Bronchial epithelial cell (primary cell): ENCODE data around the gene SELE. TPM values are rescaled to one million over a fixed set of nuclear protein-coding genes. Genes with fewer than 3 reads are reported as not detected.
"Not testable (repeated sequence)": the region's sequence is repeated elsewhere in the genome, so short reads cannot be mapped to it uniquely, and the experiment has no call there.

ENCODE experiments used
- DNase-seq: peaks from one replicate; pipeline ENCODE4 v3.0.0-alpha.2; 2010; ENCODE audit warnings: low read depth
- FAIRE-seq: peaks from 2 replicates; lab custom pipeline; 2011; peaks lifted over from hg19 to GRCh38; lab: Jason Lieb, UNC
- H3K27me3 ChIP-seq: 2 replicates; pipeline ENCODE4 v1.5.1; 2011; ENCODE audit warnings: low read length; ENCODE audit not compliant: control insufficient read depth, insufficient read depth
- H3K36me3 ChIP-seq: 2 replicates; pipeline ENCODE4 v1.5.1; 2011; ENCODE audit warnings: low read length; ENCODE audit not compliant: control insufficient read depth, insufficient read depth
- H3K4me3 ChIP-seq: 2 replicates; pipeline ENCODE4 v1.5.1; 2011; ENCODE audit warnings: mild to moderate bottlenecking, low read depth, low read length, control low read depth
- total RNA-seq: library from RNA; depleted of rRNA; stranded (reverse); fragments of >200 nt; gene quantifications from 2 replicates; pipeline ENCODE4 v1.2.1, GENCODE V29; 2014
- TF ChIP-seq, protein P1 (sequence below): IDR thresholded peaks from 2 replicates; pipeline ENCODE4 v1.5.1; 2011; ENCODE audit warnings: mild to moderate bottlenecking, moderate library complexity, low read length, control low read depth, inconsistent platforms; ENCODE audit not compliant: insufficient read depth, severe bottlenecking

SELE gene
- total RNA-seq, 1 donor from 2014 or later, result not detected

DNA sequence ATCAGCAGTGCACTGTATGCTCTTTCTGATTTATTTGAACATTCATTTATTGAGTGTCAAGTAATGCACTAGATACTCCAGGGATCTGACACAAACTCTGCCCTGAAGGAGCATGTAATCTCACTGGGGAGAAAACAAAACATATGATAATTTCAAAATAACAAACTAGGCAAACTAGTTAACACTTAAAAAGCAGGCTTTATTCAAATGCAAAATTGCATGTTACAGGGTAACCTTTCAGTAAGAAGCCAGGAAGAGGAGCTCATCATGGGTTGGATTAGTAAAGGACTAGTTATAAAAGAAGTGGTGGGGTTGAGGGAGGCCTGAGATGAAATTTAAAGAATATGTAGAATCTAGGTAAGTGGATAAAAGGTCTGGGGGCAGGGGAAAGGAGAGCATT, 43.4 kb downstream of the SELE start:
- FAIRE-seq (no peak), DNase-seq (no peak)
- H3K4me3 ChIP-seq, result no peak overlapping the region
- no peaks in the 10 kb centered on the region for H3K36me3 ChIP-seq
- TF ChIP-seq, protein P1, sequence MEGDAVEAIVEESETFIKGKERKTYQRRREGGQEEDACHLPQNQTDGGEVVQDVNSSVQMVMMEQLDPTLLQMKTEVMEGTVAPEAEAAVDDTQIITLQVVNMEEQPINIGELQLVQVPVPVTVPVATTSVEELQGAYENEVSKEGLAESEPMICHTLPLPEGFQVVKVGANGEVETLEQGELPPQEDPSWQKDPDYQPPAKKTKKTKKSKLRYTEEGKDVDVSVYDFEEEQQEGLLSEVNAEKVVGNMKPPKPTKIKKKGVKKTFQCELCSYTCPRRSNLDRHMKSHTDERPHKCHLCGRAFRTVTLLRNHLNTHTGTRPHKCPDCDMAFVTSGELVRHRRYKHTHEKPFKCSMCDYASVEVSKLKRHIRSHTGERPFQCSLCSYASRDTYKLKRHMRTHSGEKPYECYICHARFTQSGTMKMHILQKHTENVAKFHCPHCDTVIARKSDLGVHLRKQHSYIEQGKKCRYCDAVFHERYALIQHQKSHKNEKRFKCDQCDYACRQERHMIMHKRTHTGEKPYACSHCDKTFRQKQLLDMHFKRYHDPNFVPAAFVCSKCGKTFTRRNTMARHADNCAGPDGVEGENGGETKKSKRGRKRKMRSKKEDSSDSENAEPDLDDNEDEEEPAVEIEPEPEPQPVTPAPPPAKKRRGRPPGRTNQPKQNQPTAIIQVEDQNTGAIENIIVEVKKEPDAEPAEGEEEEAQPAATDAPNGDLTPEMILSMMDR, result no peak
- no peaks in the 10 kb centered on the region for H3K27me3 ChIP-seq

DNA sequence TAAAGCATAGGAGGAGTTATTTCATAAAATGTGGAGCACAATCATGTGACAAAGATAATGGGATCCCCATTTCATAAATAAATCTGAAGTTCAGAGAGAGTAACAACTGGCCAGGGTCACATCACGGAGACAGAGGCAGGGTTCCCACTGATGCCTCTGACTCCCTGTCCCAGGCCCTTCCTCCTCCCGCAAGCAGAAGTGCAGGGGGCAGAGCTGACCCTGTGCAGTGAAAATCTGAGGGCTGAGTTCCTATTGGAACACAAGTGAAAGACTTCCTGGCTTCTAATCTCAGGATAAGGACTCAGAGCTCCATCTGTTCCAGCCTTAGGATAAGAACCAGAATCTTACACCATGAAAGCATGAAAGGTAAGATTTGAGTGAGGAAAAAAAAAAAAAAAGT, 44.5 kb downstream of the SELE start:
- no peak overlapping the region for H3K4me3 ChIP-seq
- DNase-seq (no peak), FAIRE-seq (no peak)
- TF ChIP-seq, protein P1, result no peak
- H3K36me3 ChIP-seq, result no peaks in the 10 kb centered on the region
- no peaks in the 10 kb centered on the region for H3K27me3 ChIP-seq

DNA sequence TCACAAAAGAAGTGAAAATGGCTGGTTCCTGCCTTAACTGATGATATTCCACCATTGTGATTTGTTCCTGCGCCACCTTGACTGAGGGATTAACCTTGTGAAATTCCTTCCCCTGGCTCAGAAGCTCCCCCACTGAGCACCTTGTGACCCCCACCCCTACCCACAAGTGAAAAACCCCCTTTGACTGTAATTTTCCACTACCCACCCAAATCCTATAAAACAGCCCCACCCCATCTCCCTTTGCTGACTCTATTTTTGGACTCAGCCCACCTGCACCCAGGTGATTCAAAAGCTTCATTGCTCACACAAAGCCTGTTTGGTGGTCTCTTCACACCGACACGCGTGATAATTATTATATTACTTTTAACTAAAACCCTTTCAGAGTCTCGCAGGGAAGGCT, 45.5 kb downstream of the SELE start:
- not testable (repeated sequence) for H3K36me3 ChIP-seq, H3K27me3 ChIP-seq, FAIRE-seq, H3K4me3 ChIP-seq, DNase-seq

DNA sequence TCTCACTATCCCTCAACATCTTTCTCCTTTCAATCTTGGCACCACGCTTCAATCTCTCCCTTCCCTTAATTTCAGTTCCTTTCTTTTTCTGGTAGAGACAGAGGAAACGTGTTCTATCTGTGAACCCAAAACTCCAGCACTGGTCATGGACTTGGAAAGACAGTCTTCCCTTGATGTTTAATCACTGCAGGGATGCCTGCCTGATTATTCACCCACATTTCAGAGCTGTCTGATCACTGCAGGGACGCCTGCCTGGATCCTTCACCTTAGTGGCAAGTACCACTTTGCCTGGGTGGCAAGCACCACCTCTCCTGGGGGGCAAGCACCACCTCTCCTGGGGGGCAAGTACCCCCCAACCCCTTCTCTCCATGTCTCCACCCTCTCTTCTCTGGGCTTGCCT, 50.2 kb downstream of the SELE start:
- Histone ChIP-seq H3K36me3 (no peaks in the 10 kb centered on the region), H3K4me3 (no peak overlapping the region), H3K27me3 (no peaks in the 10 kb centered on the region)
- peak; percentile 54 for DNase-seq
- TF ChIP-seq, protein P1, result no peak
- FAIRE-seq, result no peak

DNA sequence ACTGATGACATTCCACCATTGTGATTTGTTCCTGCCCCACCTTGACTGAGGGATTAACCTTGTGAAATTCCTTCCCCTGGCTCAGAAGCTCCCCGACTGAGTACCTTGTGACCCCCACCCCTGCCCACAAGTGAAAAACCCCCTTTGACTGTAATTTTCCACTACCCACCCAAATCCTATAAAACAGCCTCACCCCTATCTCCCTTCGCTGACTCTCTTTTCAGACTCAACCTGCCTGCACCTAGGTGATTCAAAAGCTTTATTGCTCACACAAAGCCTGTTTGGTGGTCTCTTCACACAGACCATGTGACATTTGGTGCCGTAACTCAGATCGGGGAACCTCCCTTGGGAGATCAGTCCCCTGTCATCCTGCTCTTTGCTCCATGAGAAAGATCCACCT, 50.7 kb downstream of the SELE start:
- DNase-seq, H3K27me3 ChIP-seq, H3K36me3 ChIP-seq, H3K4me3 ChIP-seq, FAIRE-seq: not testable (repeated sequence)

DNA sequence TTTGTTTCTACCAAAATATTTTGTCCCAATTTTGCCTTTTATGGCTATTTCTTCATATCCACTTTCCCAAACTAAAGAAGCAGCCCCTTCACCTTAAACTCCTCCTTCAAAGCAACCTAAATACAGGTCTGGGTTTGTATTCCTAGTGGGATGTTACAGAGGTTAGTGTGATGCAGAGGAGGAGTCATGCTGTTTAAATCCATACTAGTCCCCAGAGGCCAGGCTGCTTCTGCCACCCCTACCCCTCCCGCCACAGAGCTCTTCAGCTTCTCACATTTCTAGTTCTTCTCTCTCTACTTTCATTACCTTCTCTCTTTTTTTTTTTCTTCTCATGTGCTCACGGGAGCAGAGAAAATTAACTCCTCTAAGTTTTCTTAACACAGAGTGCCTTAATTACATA, 51.8 kb downstream of the SELE start:
- FAIRE-seq, result no peak
- H3K36me3 ChIP-seq, result no peaks in the 10 kb centered on the region
- TF ChIP-seq, protein P1, result no peak

DNA sequence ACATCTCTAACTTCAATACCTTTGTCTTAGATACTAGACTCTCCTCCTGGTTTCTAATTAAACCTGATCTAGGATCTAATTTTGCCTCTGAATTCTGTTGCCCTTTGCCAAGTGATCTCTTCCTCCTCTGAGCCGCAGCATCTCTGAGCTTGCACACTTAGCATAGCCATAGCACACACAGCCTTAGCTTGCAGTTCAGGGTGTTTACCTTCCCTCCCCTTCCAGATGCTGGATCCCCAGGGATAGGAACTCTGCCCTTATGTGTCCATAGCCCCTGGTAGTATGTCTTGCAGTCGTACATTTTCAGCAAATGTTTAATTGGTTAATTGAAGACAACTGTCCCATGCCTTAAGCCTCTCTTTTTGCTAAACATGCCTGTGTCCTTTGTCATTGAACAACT, 52.7 kb downstream of the SELE start:
- DNase-seq (no peak), FAIRE-seq (no peak)
- Histone ChIP-seq H3K27me3 (no peaks in the 10 kb centered on the region), H3K36me3 (no peaks in the 10 kb centered on the region), H3K4me3 (no peak overlapping the region)
- TF ChIP-seq, protein P1, result no peak

More for the DNA sequence above, 51.8 kb downstream of the SELE start:
- DNase-seq, result no peak
- Histone ChIP-seq H3K27me3 (no peaks in the 10 kb centered on the region), H3K4me3 (no peak overlapping the region)
